HG03457 (cell line): ENCODE measurements around the gene RAD9A.

Source experiments
- ATAC-seq: cut with Tn5 transposase; IDR thresholded peaks from one replicate; pipeline ENCODE4 v1.9.1; 2021; ENCODE audit warnings: moderate number of reproducible peaks; ENCODE audit not compliant: unreplicated experiment

RAD9A gene

GRCh38 chr11:67373648-67374570, 17.9 kb upstream of the RAD9A start:
- no peak for ATAC-seq

- ATAC-seq: no peak
Measured at GRCh38 chr11:67374571-67375281, 17.1 kb upstream of the RAD9A start.

DNA sequence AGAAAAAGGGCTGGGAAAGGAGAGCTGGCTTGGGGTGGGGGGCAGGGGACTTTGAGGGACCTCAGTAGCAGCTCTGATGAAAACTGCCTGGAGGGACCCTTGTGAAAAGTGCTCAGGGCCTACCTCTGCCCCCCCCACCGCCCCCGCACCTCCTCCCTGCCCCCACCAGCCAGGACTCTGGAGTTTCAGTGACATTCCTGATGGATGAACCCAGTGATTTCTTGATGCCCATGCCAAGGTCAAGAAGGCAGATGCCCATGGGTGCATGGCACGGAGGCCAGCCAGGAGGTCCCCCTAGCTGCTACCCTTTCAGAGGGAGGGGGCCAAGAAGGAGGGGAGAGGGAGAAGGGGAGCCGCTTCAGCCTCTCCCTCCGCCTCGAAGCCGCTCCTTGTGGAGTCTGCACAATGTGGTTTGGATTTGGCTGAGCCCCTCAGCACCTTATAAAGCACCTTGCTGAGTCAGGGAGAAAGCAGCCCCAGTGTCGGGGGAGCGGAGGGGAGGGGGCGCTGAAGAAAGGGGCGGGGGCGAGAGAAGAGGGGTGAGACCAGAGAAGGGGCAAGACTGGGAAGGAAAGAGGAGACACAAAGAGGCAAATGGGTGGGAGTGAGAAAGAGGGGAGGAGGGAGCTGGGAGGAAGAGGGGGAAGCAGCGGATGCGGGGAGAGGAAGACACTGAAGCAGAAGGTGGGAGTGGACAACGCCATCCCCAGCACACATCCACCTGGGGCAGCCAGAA, 16.3 kb upstream of the RAD9A start:
- no peak for ATAC-seq

DNA sequence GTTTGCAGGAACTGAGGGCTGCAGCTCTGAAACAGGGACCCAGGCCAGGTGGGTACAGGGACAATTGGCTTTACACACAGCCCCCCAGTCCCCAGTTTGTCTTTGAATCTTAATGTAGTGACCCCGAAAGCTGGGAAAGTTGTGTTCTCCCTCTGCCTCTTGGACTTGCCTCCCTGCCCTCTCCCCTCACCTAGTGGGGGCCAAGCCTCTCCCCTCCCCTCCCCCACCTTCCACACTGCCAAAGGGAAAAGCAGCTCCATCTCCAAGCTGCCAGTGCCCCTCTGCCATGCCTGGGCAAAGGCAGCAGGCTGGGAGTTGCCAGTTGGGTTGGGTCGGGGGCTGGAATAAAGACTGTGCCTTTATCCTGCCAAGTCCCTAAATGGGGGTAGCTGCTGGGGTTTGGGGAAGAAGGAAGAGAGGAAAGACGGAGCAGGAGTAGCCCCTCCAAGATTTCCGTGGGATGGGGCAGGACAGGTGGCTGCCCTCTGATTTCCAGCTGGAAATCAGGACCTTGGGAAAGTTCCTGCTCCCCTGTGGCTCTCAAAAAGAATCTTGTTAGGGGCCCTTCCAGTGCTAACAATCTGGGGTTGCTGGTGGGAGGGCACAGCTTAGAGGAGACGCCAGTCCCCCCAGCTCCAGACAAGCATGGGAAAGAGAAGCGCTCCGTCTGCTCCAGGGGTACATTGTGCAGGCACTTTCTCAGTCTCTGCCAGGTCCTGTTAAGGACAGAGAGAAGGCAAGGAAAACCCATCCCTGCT, 15.5 kb upstream of the RAD9A start:
- ATAC-seq: no peak

DNA sequence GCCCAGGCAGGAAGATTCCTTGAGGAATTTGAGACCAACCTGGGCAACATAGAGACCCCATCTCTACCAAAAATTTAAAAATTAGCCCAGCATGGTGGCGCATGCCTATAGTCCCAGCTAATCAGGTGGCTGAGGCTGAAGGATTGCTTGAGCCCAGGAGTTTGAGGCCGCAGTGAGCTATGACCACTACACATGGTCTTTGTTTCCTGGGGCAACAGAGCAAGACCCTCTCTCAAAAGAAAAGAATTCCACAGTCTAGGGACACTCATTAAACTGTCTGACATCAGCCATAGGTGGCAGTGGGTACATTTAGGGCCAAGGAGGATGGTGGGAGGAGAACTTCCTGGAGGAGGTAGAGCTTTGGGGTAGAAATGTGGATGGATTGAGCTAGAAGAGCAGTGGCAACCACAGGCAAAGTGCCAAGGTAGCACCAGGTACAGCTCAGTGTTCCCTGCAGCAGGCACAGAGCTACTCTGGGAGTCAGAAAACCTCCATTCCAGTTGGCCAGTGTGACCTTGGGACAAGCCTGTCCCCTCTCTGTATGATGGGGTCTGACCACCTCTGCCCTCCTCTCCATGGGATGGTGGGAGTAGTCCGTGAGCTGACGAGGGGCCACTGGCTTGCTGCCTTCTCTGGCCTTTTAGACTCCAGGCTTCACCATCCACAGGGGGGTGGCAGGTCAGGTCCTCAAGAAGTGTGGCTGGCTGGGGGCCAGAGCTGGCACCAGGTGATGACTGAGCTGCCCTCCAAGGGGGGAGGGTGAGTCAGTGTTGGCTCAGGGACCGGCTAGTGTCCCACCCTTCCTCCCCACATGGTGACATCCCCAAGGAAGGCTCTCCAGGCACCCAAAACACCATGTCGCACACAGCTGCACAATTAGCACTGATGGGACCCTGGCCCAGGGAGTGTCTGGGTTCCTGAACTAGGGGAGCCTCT, 14.6 kb upstream of the RAD9A start:
- no peak for ATAC-seq

DNA sequence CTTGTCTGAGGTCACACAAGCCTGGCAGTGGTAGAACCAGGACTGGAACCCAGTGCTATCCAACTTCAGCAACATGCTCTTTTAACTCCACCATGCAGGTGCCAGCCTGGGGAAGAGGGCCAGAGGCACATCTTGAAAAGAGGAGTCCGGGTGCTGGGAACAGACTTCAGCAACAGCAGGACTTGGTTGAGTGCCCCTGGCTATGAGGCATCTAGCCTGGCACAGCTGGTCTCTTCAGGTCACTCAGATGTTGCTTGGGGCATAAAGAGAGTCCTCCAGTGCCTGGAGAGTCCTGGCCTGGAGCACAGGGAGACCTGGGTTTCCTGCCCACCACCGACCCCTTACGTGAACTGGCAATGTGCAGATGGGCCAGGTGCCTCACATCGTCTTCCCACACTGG, 13.2 kb upstream of the RAD9A start:
- no peak for ATAC-seq

DNA sequence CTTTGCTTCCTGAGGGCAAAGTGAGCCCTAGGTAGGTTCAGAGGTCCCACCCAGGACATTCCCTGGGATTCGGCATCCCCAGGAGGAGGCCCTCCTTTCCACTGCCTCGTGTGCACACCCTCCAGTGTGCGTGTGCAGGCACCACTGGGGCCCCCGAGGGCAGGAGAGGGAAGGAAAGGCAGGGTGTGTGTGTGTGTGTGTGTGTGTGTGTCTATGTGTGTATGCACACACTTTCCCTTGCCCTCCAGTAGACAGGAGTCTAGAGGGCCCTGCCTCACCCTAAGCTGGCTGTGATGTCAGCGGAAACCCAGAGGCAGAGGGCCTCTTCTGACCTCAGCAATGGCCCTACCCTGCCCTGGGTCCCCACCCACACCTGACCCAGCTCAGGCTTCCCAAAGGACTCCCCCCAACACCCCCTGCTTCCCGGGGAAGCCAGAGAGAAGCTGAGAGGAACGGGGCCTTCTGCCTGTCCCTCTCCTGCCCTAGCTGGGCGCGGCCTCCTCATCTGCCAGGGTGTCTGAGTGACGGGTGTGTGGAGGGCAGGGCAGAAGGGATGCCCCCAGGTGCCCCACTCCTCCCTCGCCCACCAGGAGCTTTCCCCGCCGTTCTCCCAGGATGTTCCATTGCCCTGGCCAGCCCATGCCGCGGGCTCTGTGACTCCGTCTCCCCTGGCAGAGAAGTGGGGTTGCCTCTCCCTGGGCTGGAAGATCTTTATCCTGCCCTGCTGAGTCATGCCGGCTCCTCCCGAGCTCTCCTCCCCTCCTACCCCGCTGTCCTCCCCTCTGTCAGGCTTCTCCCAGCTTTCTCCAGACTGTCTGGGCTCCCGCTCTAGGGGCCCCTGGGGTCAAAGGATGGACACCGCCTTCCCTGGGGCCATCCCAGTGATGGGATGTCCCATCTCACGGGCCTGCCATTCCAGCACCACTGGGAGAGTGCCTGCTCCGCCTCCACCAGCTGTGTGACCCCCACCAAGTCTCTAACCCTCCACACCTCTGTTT, 12.4 kb upstream of the RAD9A start:
- no peak for ATAC-seq

- no peak for ATAC-seq
Measured at GRCh38 chr11:67381244-67381972, 10.4 kb upstream of the RAD9A start.

- ATAC-seq: no peak
Measured at GRCh38 chr11:67382276-67383136, 9.3 kb upstream of the RAD9A start.

- no peak for ATAC-seq
Measured at GRCh38 chr11:67384851-67385366, 6.9 kb upstream of the RAD9A start.

DNA sequence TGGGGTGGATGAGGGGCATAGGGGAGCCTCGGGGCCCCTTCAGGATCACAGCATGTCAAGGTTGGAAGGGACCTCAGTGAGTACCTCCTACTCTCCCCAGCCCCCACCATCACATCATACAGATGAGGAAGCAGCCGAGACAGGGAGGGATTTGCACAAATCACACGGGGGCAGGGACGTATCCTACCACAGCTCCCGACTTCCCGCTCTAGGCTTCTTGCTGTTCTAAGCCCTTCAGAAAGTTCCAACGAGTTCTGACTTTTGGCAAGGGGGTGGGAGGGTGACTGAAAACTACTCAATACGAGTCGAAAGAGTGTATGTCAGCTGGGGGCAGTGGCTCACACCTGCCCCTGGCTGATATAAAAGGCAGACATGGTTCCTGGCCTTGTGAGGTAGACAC, 4.7 kb upstream of the RAD9A start:
- ATAC-seq: no peak

DNA sequence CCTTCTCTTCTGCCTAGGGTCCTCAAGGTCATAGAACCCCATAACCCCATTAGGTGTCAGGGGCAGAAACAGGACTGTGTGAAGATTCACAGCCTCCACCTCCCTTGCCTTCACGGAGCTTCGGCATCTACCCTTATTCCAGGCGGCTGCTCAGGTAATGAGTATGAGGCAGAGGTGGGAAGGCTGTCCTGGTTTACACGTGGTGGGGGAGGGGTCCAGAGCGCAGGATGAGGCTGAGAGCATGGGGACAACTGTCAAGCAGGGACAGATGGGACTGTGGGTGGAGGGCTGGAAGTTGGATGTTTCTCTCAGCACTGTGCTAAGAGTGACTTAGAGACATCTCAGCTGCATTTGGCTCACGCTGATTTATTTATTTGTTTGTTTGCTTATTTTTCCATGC, 4.3 kb upstream of the RAD9A start:
- no peak for ATAC-seq

DNA sequence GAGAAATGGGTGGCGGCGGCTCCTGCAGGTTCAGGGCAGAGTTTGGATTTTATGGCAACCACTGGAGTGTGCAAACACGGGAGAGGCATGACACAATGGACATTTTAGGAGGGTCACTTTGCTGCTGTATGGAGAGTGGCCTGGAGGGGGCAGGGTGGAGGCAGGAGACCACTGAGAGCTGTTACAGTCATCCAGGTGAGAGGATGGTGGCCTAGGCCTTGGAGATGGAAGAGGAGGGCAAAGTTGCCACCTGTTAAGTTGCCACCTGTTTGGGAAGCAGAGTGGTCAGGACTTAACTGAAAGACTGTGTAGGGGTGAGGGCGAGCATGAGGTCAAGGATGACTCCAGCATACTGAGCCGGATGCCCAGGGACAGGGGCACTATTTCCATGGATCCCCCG, 2.3 kb upstream of the RAD9A start:
- no peak for ATAC-seq

- no peak for ATAC-seq
Measured at GRCh38 chr11:67390947-67391303, 861 bp upstream of the RAD9A start.

- no peak for ATAC-seq
Measured at GRCh38 chr11:67392183-67392715, 463 bp downstream of the RAD9A start.

DNA sequence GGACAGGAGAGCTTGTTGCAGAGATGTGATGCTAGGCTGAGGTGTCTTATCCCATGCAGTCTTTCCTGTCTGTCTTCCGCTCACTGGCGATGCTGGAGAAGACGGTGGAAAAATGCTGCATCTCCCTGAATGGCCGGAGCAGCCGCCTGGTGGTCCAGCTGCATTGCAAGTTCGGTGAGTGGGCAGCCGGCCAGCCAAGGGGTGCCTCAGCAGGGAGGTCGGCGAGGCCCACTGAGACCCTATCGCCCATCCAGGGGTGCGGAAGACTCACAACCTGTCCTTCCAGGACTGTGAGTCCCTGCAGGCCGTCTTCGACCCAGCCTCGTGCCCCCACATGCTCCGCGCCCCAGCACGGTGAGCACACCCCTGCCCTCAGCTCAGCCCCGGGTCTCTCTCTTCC, 1.7 kb downstream of the RAD9A start:
- no peak for ATAC-seq

GRCh38 chr11:67393990-67394389, 2.2 kb downstream of the RAD9A start:
- ATAC-seq: no peak
